ENCODE measurements around the gene CLDN10. TPM values are rescaled to one million over a fixed set of nuclear protein-coding genes. Genes with fewer than 3 reads are reported as not detected.
"Not testable (repeated sequence)": the region's sequence is repeated elsewhere in the genome, so short reads cannot be mapped to it uniquely, and the experiment has no call there.

CLDN10 gene
- total RNA-seq = not detected

GRCh38 chr13:95552539-95553441, at the start of gene CLDN10:
Gene CLDN10 (plus strand): TSS chr13:95552720. CDS start chr13:95552754, 34 bp downstream.
- ChIA-PET CTCF (no interaction called here), POLR2A (no interaction called here)

DNA sequence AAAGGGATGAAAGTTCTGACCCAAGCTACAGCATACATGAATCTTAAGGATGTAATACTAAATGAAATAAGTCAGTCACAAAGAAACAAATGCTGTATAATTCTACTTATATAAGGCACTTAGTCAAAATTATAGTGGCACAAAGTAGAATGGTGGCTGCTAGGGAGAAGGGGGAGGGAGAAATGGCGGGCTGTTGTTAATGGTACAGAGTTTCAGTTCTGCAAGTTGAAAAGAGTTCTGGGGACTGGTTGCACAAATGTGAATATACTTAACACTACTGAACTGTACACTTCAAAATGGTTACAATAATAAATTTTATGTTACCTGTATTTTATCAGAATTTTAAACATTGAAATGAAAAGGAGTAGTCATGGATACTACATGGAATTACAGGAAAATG, 48.9 kb upstream of the CLDN10 start:
- CTCF ChIA-PET = no interaction called here

DNA sequence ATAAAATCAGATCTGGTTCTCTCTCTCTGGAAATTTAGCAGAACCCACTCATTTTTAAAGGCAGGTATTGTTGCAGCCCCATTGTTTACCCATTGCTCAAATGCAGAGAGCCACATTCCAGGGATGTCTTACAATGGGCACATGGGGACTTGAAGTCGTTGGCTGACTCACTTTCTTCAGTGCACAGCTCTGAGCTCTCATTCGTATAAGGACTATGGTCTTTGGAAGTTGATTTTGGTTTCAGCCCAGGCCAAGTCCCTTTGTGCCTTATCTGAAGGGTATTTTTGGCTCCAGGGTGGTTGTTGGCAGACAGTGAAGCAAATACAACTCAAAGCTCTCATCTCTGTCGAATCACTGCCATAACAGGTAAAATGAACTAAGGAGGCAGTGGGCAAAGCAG, 47.3 kb upstream of the CLDN10 start:
- ChIA-PET POLR2A (no interaction called here), CTCF (no interaction called here)

More for the DNA sequence above, 48.9 kb upstream of the CLDN10 start:
- POLR2A ChIA-PET = no interaction called here

DNA sequence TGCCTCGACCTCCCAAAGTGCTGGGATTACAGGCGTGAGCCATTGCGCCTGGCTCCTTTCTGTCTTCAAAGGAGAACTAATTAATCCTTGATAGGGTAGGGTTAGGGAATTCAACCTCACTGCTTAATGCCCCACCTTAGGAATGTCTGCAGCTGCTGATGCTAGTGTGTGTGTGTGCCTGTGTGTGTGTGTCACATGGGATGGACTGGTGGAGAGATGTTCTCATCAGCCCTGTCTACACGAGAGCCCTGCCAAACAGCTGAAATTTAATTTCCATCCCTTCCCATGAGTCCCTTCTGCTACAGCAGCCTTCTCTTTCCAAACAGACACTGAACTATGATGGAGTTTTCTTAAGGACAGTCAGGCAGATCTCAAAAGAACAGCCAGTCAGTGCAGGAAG, 46.5 kb upstream of the CLDN10 start:
- CTCF ChIA-PET = no interaction called here
- POLR2A ChIA-PET = no interaction called here

- ChIA-PET POLR2A (no interaction called here), CTCF (no interaction called here)
Observed at GRCh38 chr13:95507991-95508390, 44.5 kb upstream of the CLDN10 start.

DNA sequence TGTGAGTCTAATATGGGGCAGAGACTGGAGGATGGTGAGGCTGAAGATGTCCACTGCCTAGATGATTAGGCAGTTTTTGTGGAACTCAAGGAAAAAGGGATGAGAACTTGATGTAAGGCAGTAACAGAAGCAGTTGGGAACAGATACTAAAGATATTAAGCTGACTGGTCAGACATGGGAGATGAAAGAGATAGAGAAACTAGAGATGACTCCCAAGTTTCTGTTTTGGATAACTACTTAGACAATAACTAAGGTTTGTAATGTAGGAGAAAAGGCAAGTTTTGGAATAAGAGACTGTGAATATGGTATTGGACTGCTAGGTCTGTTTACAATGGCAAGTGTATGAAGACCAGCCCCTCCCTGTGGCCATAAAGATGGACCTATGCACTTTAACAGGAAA, 43.5 kb upstream of the CLDN10 start:
- POLR2A ChIA-PET = no interaction called here
- CTCF ChIA-PET = no interaction called here

- CTCF ChIA-PET = no interaction called here
Observed at GRCh38 chr13:95509521-95510310, 42.8 kb upstream of the CLDN10 start.

DNA sequence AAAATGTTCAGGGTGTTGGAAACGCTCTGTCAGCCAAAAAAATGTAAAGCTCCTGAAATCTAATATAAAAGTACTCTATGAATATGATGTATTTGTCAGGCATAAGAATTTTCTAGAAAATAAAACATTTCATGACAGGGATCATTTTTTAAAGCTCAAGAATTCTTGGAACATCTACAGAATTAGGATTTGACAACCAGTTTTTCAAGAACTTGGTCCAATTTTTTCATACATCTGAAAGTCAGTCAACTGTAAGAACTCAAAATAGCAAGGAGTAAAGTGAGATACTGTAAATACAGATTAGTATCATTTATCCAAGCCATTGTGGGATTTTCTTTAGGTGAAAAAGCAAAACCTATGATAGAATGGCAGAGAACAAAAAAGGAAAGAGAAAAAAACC, 41.6 kb upstream of the CLDN10 start:
- ChIA-PET CTCF (no interaction called here), POLR2A (no interaction called here)

More at GRCh38 chr13:95509521-95510310, 42.8 kb upstream of the CLDN10 start:
- POLR2A ChIA-PET = no interaction called here

DNA sequence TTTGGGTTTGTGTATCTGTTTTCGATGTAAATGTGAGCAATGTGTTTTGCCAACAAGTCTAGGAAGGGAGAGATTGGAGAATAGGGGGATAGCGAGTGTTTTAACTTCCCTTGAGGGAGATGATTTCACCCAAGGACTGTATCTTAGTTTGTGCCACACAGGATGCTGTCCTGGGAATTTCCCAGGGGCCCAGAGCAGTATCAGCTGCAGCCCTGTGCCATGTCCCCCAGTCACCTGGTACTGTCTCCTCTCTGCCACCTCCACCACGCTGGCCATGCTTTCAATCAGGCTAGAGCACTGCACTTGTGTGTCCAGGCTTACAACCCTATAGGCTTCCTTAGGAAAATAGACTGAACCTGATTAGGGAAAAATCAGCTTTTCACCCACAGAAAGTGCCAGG, 40.1 kb upstream of the CLDN10 start:
- POLR2A ChIA-PET = no interaction called here

DNA sequence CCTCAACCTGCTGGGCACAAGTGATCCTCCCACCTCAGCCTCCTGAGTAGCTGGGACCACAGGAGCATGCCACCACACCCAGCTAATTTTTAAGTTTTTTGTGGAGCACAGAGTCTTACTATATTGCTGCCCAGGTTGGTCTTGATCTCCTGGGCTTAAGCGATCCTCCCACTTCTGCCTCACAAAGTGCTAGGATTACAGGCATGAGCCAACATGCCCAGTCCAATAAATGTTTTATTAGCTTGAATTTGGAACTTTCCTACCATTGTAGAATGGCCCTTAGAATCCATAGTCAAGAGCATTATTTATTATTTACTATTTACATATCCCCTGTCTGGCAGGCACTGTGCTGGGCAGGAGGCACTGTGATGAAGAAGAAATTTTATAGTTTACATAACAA, 39.6 kb upstream of the CLDN10 start:
- ChIA-PET CTCF (interaction anchor here (0.9 to 1.8 kb wide), 2 partner anchors 12 to 19 kb away, joined by 3 to 4 read pairs; no protein-coding TSS in a partner anchor), POLR2A (no interaction called here)

More for the DNA sequence above, 40.1 kb upstream of the CLDN10 start:
- CTCF ChIA-PET = interaction anchor here (1.8 kb wide), 1 partner anchor 13 kb away, joined by 4 read pairs; no protein-coding TSS in a partner anchor

GRCh38 chr13:95515606-95516005, 36.9 kb upstream of the CLDN10 start:
- POLR2A ChIA-PET, CTCF ChIA-PET: not testable (repeated sequence)

- ChIA-PET POLR2A (no interaction called here), CTCF (no interaction called here)
Observed at GRCh38 chr13:95516021-95516420, 36.5 kb upstream of the CLDN10 start.

DNA sequence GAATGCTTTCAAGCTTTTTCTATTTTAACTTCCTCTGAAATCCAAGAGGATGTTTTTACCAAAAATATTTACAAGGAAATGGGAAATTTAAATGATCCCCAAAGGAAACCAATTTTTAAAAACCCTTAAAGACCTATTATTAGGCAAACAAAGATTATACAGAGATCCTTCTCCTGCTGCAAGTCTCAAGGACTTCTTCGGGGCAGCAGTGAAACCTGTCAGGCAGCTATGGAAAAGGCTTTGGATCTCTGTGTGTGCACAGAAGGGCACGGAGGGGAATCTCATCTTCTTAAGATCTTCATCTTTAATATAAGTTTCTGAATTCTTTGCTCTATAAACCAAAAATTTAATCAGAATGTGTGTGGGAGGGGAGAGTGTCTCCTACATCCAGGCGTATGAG, 36.0 kb upstream of the CLDN10 start:
- CTCF ChIA-PET = no interaction called here

GRCh38 chr13:95523598-95523997, 28.9 kb upstream of the CLDN10 start:
- ChIA-PET CTCF (no interaction called here), POLR2A (no interaction called here)

More for the DNA sequence above, 36.0 kb upstream of the CLDN10 start:
- POLR2A ChIA-PET = no interaction called here

DNA sequence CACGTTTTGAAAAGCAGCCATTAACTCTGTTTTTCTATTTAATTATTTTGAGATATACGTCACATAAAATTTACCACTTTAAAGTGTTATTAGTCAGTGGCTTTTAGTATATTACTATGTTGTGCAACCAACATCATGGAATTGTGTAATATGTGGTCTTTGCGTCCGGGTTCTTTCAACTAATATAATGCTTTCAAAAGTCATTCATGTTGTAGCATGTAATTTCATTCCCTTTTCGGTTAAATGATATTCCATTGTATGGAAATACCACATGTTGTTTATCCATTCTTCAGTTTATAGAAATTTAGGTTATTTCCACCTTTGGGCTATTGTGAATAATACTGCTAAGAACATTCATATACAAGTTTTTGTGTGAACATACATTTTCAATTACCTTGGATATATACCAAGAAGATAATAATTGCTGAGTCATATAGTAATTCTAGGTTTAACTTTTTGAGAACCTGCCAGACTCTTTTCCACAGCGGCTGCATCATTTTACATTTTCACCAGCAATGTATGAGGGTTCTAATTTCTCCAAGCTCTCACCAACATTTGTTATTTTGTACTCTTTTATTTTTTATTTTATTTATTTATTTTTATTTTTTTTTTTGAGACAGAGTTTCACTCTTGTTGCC, 28.1 kb upstream of the CLDN10 start:
- ChIA-PET CTCF (no interaction called here), POLR2A (no interaction called here)

GRCh38 chr13:95527955-95528354, 24.6 kb upstream of the CLDN10 start:
- POLR2A ChIA-PET = no interaction called here
- CTCF ChIA-PET = no interaction called here

DNA sequence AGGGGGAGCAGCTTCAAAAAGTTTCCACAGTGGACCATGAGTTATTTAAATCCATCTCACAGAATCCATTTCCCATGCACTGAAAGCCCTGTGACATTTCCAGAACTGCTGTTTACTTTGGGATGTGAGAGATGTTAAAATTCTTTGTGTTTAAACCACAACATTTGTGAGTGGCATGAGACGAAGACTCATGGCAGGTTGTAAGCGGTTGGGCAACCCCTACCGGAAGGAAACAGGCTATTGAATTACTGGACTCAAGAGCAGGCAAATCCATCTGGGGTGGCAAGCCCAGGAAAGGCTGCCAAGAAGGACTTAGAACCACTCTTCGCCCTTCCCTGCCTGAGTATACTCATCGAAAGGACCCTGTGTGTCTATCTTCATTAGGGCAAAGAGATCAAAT, 22.3 kb upstream of the CLDN10 start:
- ChIA-PET CTCF (no interaction called here), POLR2A (no interaction called here)

GRCh38 chr13:95533545-95534160, 18.9 kb upstream of the CLDN10 start:
- ChIA-PET CTCF (no interaction called here), POLR2A (no interaction called here)

- ChIA-PET CTCF (no interaction called here), POLR2A (no interaction called here)
Observed at GRCh38 chr13:95535243-95535642, 17.3 kb upstream of the CLDN10 start.

- ChIA-PET CTCF (interaction anchor here (0.8 to 1.4 kb wide), 2 partner anchors 132 to 298 kb away, joined by 3 to 9 read pairs; no protein-coding TSS in a partner anchor), POLR2A (no interaction called here)
Observed at GRCh38 chr13:95536632-95537241, 15.8 kb upstream of the CLDN10 start.

Data from activated CD8-positive, alpha-beta memory T cell treated with anti-CD3 and anti-CD28 coated beads for 36 hours (primary cell).